Common myeloid progenitor, CD34-positive (primary cell): Measurements from ENCODE around the gene TLCD5.

ENCODE experiments used
- CTCF ChIA-PET: fragments of 350-600 bp; sonication (Branson Sonifier 250); formaldehyde crosslinking; loops from one replicate; lab custom pipeline; 2021; ENCODE audit warnings: antibody characterized with exemption; lab: Charles Lee
- POLR2A ChIA-PET: fragments of 350-600 bp; sonication (Branson Sonifier 250); formaldehyde crosslinking; loops from one replicate; lab custom pipeline; 2021; ENCODE audit warnings: antibody characterized with exemption; lab: Charles Lee
- DNase-seq, 3 donors: peaks; one replicate each; pipeline versions ENCODE4 v3.0.0 to v3.0.0-alpha.2; 2013
- H3K27ac ChIP-seq, 2 experiments: 1 replicate in 1 of 2; 2 replicates in 1 of 2; pipeline ENCODE4 v1.7.0; 2013; ENCODE audit warnings: inconsistent platforms in 2 of 2, low read length in 2 of 2, mild to moderate bottlenecking in 2 of 2, low read depth in 1 of 2, moderate library complexity in 1 of 2; ENCODE audit not compliant: severe bottlenecking in 2 of 2, insufficient read depth in 1 of 2, poor library complexity in 1 of 2
- H3K27me3 ChIP-seq, 5 experiments: replicated peaks in 2 of 5; 1 replicate in 3 of 5; 2 replicates in 2 of 5; pipeline versions ENCODE4 v1.6.1 to v1.7.0; 2013; ENCODE audit warnings: low read length in 4 of 5, mild to moderate bottlenecking in 2 of 5, moderate library complexity in 2 of 5, inconsistent platforms in 1 of 5; ENCODE audit not compliant: insufficient read depth in 5 of 5, control insufficient read depth in 4 of 5
- H3K36me3 ChIP-seq, 4 experiments: 1 replicate in 2 of 4; 2 replicates in 2 of 4; pipeline versions ENCODE4 v1.6.1 to v1.7.0; 2013; ENCODE audit warnings: low read length in 3 of 4, control low read depth in 1 of 4, mild to moderate bottlenecking in 1 of 4; ENCODE audit not compliant: control insufficient read depth in 4 of 4, insufficient read depth in 4 of 4
- H3K4me1 ChIP-seq, 4 experiments: 1 replicate in 3 of 4; 2 replicates in 1 of 4; pipeline versions ENCODE4 v1.6.1 to v1.7.1; 2013; ENCODE audit warnings: low read length in 3 of 4, mild to moderate bottlenecking in 3 of 4, control low read depth in 1 of 4, inconsistent platforms in 1 of 4, moderate library complexity in 1 of 4; ENCODE audit not compliant: control insufficient read depth in 4 of 4, insufficient read depth in 4 of 4; ENCODE audit errors: control extremely low read depth in 1 of 4
- H3K4me3 ChIP-seq, 7 experiments: 1 replicate in 4 of 7; 2 replicates in 3 of 7; pipeline versions ENCODE4 v1.5.1 to v1.7.0; 2013; ENCODE audit warnings: mild to moderate bottlenecking in 7 of 7, low read length in 6 of 7, moderate library complexity in 6 of 7, inconsistent platforms in 2 of 7, low read depth in 2 of 7, control low read depth in 1 of 7; ENCODE audit not compliant: insufficient read depth in 4 of 7, control insufficient read depth in 1 of 7; ENCODE audit errors: extremely low read depth in 1 of 7
- H3K9me3 ChIP-seq, 5 experiments: 1 replicate in 4 of 5; 2 replicates in 1 of 5; pipeline versions ENCODE4 v1.6.1 to v1.7.1; 2013; ENCODE audit warnings: low read length in 4 of 5, mild to moderate bottlenecking in 2 of 5, inconsistent platforms in 1 of 5, low read depth in 1 of 5, moderate library complexity in 1 of 5; ENCODE audit not compliant: control insufficient read depth in 4 of 5, insufficient read depth in 2 of 5; ENCODE audit errors: control extremely low read depth in 1 of 5
- WGBS: methylation state at CpG from one replicate; pipeline ENCODE4 v1.1.5; 2013; ENCODE audit not compliant: insufficient coverage; 5-methylcytosine and 5-hydroxymethylcytosine counted together

Gene TLCD5

GRCh38 chr11:120330045-120330444 is 4.9 kb downstream of the TLCD5 start:
- no peak overlapping the region for H3K27ac ChIP-seq
- CTCF ChIA-PET = no interaction called here

GRCh38 chr11:120331301-120331996 is 6.3 kb downstream of the TLCD5 start:
- no peak overlapping the region for H3K4me3 ChIP-seq
- H3K27me3 ChIP-seq = peaks cover 0 to 15% (median 0%) of the 10 kb centered on the region in 5 experiments
- ChIA-PET POLR2A (no interaction called here), CTCF (interaction anchor here (1.0 to 1.1 kb wide), 2 partner anchors 10 kb away, joined by 3 read pairs; no protein-coding TSS in a partner anchor)
- no peak for DNase-seq
- H3K36me3 ChIP-seq = peaks cover 0 to 18% (median 5%) of the 10 kb centered on the region in 4 experiments
- H3K9me3 ChIP-seq = no peaks in the 10 kb centered on the region
- no peak overlapping the region for H3K27ac ChIP-seq
- whole genome bisulfite sequencing = 100% methylated on average over 2 of the region's 2 CpGs
- H3K4me1 ChIP-seq = peaks cover 6 to 31% (median 16%) of the 10 kb centered on the region in 4 experiments

More at GRCh38 chr11:120330045-120330444, 4.9 kb downstream of the TLCD5 start:
- Histone ChIP-seq H3K36me3 (peaks cover 0 to 18% (median 5%) of the 10 kb centered on the region in 4 experiments), H3K9me3 (no peaks in the 10 kb centered on the region), H3K27me3 (peaks cover 0 to 17% (median 0%) of the 10 kb centered on the region in 5 experiments), H3K4me3 (no peak overlapping the region), H3K4me1 (peaks cover 3 to 32% (median 13%) of the 10 kb centered on the region in 4 experiments)
- no peak for DNase-seq
- POLR2A ChIA-PET = no interaction called here
- WGBS = 91% methylated on average over 5 of the region's 6 CpGs

DNA sequence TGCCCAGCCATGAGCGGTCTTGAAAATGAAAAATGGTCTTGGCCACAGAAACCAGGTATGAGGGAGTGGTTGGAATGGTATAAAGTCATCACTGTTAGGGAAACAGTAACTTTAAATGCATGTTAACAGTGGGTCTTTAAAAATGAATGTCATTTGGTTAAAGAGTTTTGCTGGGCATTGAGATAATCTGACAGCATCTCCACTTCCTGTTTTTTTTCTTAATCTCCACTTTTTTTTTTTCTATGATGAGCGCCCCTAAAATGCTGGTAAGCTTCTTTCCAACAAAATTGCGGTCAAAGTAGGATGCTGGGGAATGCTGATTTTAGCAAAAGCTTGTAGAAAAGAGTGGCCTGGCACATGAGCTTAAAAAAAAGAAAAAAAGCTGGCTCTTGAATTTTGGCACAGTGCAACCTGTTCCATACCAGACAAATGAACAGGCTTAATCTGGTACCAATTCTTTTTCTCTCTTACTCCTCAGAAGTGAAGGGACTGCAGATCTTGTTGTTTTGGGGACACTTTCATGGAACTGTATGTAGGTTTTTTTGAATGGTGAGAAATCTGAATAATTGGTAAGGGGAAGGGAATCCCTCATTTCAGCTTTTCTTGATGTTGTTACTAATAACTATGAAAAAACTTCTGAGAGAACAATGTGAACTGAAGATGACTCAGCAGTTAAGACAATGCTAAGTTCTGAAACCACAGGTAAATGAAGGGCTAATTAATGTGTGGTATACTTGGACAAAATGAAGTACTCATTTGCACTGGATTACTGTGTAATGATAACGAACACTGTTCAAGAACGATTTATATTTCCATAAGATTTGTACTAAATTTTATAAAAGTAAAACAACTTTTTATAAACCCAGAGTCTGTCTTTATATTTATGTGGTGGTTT is 8.0 kb downstream of the TLCD5 start:
- ChIA-PET CTCF (interaction anchor here (1.0 kb wide), 1 partner anchor 9 kb away, joined by 3 read pairs; no protein-coding TSS in a partner anchor), POLR2A (no interaction called here)
- Histone ChIP-seq H3K36me3 (peaks cover 0 to 18% (median 5%) of the 10 kb centered on the region in 4 experiments), H3K27ac (no peak overlapping the region), H3K27me3 (peaks cover 3 to 26% (median 14%) of the 10 kb centered on the region in 5 experiments), H3K9me3 (no peaks in the 10 kb centered on the region), H3K4me1 (peaks cover 5 to 33% (median 26%) of the 10 kb centered on the region in 4 experiments), H3K4me3 (no peak overlapping the region)
- 93% methylated on average over 3 of the region's 5 CpGs for WGBS
- peak in 1 of 3 donors; percentile 58 for DNase-seq

- Histone ChIP-seq H3K27me3 (peaks cover 7 to 26% (median 19%) of the 10 kb centered on the region in 5 experiments), H3K4me1 (peaks cover 9 to 39% (median 27%) of the 10 kb centered on the region in 4 experiments), H3K27ac (no peak overlapping the region), H3K4me3 (no peak overlapping the region), H3K36me3 (peaks cover 0 to 18% (median 5%) of the 10 kb centered on the region in 4 experiments), H3K9me3 (no peaks in the 10 kb centered on the region)
- ChIA-PET CTCF (interaction anchor here (0.6 to 2.0 kb wide), 3 partner anchors 11 to 118 kb away, joined by 3 to 9 read pairs (median 3); no protein-coding TSS in a partner anchor), POLR2A (no interaction called here)
- no peak for DNase-seq
- WGBS = 100% methylated on average over 1 of the region's 1 CpG
These were observed 8.7 kb downstream of the TLCD5 start for GRCh38 chr11:120333801-120334200.

GRCh38 chr11:120334332-120334731 is 9.2 kb downstream of the TLCD5 start:
- WGBS = no CpG with 5 or more reads among the region's 1 CpG
- H3K4me1 ChIP-seq = peaks cover 10 to 40% (median 28%) of the 10 kb centered on the region in 4 experiments

DNA sequence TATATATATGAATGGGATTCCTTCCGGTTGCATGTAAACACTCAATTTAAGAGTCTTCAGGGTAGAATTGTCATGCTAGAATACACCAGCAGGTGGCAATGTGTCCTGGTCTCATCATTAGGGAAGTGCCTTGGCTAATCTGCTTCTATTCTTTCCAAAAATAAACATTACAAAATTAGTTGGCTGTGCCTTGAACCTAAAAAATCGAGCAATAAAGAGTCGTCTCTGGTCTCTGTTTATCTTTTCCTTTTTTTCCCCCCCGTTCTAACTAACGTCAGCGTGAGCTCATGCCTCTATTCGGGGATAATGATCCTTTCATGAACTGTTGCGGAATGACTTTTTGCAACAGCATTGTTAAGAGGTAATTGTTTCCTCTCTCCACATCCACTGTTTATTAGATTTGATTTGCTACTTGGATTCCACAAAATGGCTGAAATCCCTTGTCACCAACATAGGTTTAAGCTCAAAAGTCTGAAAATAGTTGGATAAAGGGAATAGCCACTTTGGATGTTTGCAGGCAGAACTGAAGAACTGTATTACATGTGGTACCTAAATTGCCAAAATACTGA is 9.9 kb downstream of the TLCD5 start:
- Histone ChIP-seq H3K27ac (no peak overlapping the region), H3K9me3 (no peaks in the 10 kb centered on the region), H3K4me1 (peaks cover 10 to 45% (median 29%) of the 10 kb centered on the region in 4 experiments), H3K36me3 (peaks cover 0 to 15% (median 5%) of the 10 kb centered on the region in 4 experiments), H3K4me3 (peak overlapping the region in 6 of 7 experiments; percentile 12 to 85 (median 70)), H3K27me3 (peaks cover 11 to 33% (median 28%) of the 10 kb centered on the region in 5 experiments)
- 0% methylated on average over 3 of the region's 8 CpGs for WGBS
- ChIA-PET POLR2A (no interaction called here), CTCF (interaction anchor here (0.9 to 2.0 kb wide), 8 partner anchors 9 to 173 kb away, joined by 3 to 9 read pairs (median 4); partner anchors contain the start of gene TLCD5)
- DNase-seq = peak; percentile 83 to 89 (median 89)

More at GRCh38 chr11:120334332-120334731, 9.2 kb downstream of the TLCD5 start:
- Histone ChIP-seq H3K27me3 (peaks cover 8 to 27% (median 21%) of the 10 kb centered on the region in 5 experiments), H3K36me3 (peaks cover 0 to 18% (median 5%) of the 10 kb centered on the region in 4 experiments), H3K9me3 (no peaks in the 10 kb centered on the region), H3K4me3 (no peak overlapping the region), H3K27ac (no peak overlapping the region)
- ChIA-PET CTCF (interaction anchor here (0.6 to 2.0 kb wide), 4 partner anchors 10 to 173 kb away, joined by 3 to 9 read pairs (median 4); no protein-coding TSS in a partner anchor), POLR2A (no interaction called here)
- DNase-seq = no peak
